Dendritic cell treated with granulocyte-macrophage colony-stimulating factor and Interleukin-4, amounts not matched to agents 40 ng/mL and 50 ng/mL, for 4 days (primary cell): Measurements from ENCODE around the gene DNMT3L.

Experiments
- H3K27ac Mint-ChIP-seq: one replicate; pipeline ENCODE4 v1.8.0; 2022; ENCODE audit warnings: mild to moderate bottlenecking, mixed read lengths
- H3K27me3 Mint-ChIP-seq: one replicate; pipeline ENCODE4 v1.8.0; 2022; ENCODE audit warnings: mild to moderate bottlenecking, mixed read lengths
- H3K36me3 Mint-ChIP-seq: one replicate; pipeline ENCODE4 v1.8.0; 2022; ENCODE audit warnings: low read depth, mixed read lengths
- H3K4me1 Mint-ChIP-seq: one replicate; pipeline ENCODE4 v1.8.0; 2022; ENCODE audit warnings: low read depth, mixed read lengths
- H3K4me3 Mint-ChIP-seq: one replicate; pipeline ENCODE4 v1.8.0; 2022; ENCODE audit warnings: mild to moderate bottlenecking, moderate library complexity, mixed read lengths
- H3K9me3 Mint-ChIP-seq: one replicate; pipeline ENCODE4 v1.8.0; 2022; ENCODE audit warnings: mixed read lengths
- intact Hi-C: fragments of 100-400 bp; cut with micrococcal nuclease; formaldehyde crosslinking; loops from one replicate; pipeline ENCODE4 v1.15.0; 2022

DNMT3L gene

GRCh38 chr21:44299085-44299457 is 37.4 kb upstream of the DNMT3L start:
- Mint-ChIP-seq H3K9me3 (no peaks in the 10 kb centered on the region), H3K4me3 (peak overlapping the region; percentile 73), H3K4me1 (peaks cover 72% of the 10 kb centered on the region), H3K27ac (peak overlapping the region; percentile 85), H3K36me3 (peaks cover 36% of the 10 kb centered on the region), H3K27me3 (peaks cover 8% of the 10 kb centered on the region)
- intact Hi-C loops: no loop called here

DNA sequence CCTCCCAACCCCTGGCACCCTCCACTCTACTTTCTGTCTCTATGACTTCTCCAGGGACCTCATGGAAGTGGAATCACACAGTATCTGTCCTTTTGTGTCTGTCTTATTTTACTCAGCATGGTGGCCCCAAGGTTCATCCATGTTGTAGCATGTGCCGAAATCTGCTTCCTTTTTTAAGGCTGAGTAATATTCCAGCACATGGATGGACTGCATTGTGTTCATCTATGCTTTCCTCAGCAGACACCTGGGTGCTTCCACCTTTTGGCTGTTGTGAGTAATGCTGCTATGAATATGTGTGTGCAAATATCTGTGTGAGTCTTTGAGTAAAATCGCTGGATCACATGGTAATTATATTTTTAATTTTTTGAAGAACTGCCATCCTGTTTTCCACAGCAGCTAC is 36.6 kb upstream of the DNMT3L start:
- Mint-ChIP-seq H3K27me3 (peaks cover 8% of the 10 kb centered on the region), H3K4me1 (peaks cover 64% of the 10 kb centered on the region), H3K36me3 (peaks cover 28% of the 10 kb centered on the region), H3K9me3 (no peaks in the 10 kb centered on the region), H3K4me3 (no peak overlapping the region), H3K27ac (peak overlapping the region; percentile 80)
- intact Hi-C loops: no loop called here

GRCh38 chr21:44297525-44298290 is 36.0 kb upstream of the DNMT3L start:
- H3K27ac Mint-ChIP-seq: peak overlapping the region; percentile 80
- H3K27me3 Mint-ChIP-seq: peaks cover 10% of the 10 kb centered on the region
- intact Hi-C loops: no loop called here

GRCh38 chr21:44296916-44297315 is 35.2 kb upstream of the DNMT3L start:
- peaks cover 14% of the 10 kb centered on the region for H3K27me3 Mint-ChIP-seq
- peaks cover 14% of the 10 kb centered on the region for H3K36me3 Mint-ChIP-seq
- intact Hi-C loops: no loop called here
- H3K4me1 Mint-ChIP-seq: peaks cover 58% of the 10 kb centered on the region
- no peak overlapping the region for H3K27ac Mint-ChIP-seq
- no peaks in the 10 kb centered on the region for H3K9me3 Mint-ChIP-seq
- H3K4me3 Mint-ChIP-seq: no peak overlapping the region

More at GRCh38 chr21:44297525-44298290, 36.0 kb upstream of the DNMT3L start:
- Mint-ChIP-seq H3K4me1 (peaks cover 61% of the 10 kb centered on the region), H3K4me3 (peak overlapping the region; percentile 4), H3K36me3 (peaks cover 22% of the 10 kb centered on the region), H3K9me3 (no peaks in the 10 kb centered on the region)

- H3K36me3 Mint-ChIP-seq: peaks cover 6% of the 10 kb centered on the region
- no peak overlapping the region for H3K27ac Mint-ChIP-seq
- no peaks in the 10 kb centered on the region for H3K9me3 Mint-ChIP-seq
- intact Hi-C loops: no loop called here
- peaks cover 19% of the 10 kb centered on the region for H3K27me3 Mint-ChIP-seq
- H3K4me3 Mint-ChIP-seq: no peak overlapping the region
- H3K4me1 Mint-ChIP-seq: peaks cover 50% of the 10 kb centered on the region
Observed at GRCh38 chr21:44296103-44296519, 34.4 kb upstream of the DNMT3L start.

DNA sequence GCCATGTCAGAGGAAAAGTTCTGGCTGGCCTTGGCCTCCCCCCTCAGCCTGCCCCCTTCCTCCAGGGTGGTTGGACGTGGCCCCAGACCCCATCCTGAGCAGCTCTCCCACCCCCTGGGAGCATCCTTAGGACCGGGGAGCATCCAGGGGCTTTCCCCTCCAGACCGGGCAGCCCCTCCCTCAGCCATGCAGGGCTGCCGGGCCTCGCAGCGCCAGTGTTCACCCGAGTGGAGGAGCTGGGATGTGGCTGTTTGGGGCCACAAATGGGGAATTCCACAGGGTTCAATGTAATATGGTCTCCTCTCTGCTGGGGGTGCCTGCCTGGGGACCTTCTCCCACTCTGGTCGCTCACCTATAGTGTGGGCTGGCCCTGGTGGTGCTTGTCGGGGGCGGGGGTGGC is 33.9 kb upstream of the DNMT3L start:
- H3K27ac Mint-ChIP-seq: peak overlapping the region; percentile 64
- intact Hi-C loops: no loop called here
- peaks cover 23% of the 10 kb centered on the region for H3K27me3 Mint-ChIP-seq
- peaks cover 45% of the 10 kb centered on the region for H3K4me1 Mint-ChIP-seq
- peaks cover 1% of the 10 kb centered on the region for H3K36me3 Mint-ChIP-seq
- no peak overlapping the region for H3K4me3 Mint-ChIP-seq
- no peaks in the 10 kb centered on the region for H3K9me3 Mint-ChIP-seq

DNA sequence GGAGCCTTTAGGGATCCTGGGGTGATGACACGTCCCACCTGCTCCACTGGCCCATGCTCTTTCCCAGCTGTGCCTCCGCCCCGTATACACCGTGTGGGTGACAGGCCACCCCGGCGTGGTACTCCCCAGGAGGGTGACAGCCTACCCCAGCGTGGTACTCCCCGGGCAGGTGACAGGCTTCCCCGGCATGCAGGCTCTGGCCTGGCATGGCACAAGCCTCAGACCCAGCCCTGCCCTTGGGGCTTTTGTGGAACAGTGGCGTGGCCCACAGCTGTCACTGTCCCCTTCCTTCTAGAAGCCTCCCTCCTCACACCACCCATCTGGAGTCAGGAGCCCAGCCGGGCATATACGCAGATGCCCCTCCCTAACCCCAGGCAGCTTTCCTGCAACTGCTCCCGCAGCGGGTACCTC is 33.5 kb upstream of the DNMT3L start:
- Mint-ChIP-seq H3K36me3 (no peaks in the 10 kb centered on the region), H3K4me1 (peaks cover 44% of the 10 kb centered on the region), H3K27me3 (peaks cover 27% of the 10 kb centered on the region), H3K27ac (peak overlapping the region; percentile 64), H3K9me3 (no peaks in the 10 kb centered on the region), H3K4me3 (no peak overlapping the region)
- intact Hi-C loops: no loop called here

- peaks cover 44% of the 10 kb centered on the region for H3K4me1 Mint-ChIP-seq
- peaks cover 27% of the 10 kb centered on the region for H3K27me3 Mint-ChIP-seq
- H3K27ac Mint-ChIP-seq: peak overlapping the region; percentile 64
- H3K9me3 Mint-ChIP-seq: no peaks in the 10 kb centered on the region
- H3K4me3 Mint-ChIP-seq: no peak overlapping the region
- intact Hi-C loops: no loop called here
- no peaks in the 10 kb centered on the region for H3K36me3 Mint-ChIP-seq
Observed at GRCh38 chr21:44294391-44295162, 32.9 kb upstream of the DNMT3L start.

GRCh38 chr21:44293551-44294231 is 32.0 kb upstream of the DNMT3L start:
- Mint-ChIP-seq H3K9me3 (no peaks in the 10 kb centered on the region), H3K27ac (no peak overlapping the region), H3K4me1 (peaks cover 37% of the 10 kb centered on the region), H3K4me3 (no peak overlapping the region), H3K27me3 (peaks cover 36% of the 10 kb centered on the region), H3K36me3 (no peaks in the 10 kb centered on the region)
- intact Hi-C loops: no loop called here

- no peaks in the 10 kb centered on the region for H3K36me3 Mint-ChIP-seq
Observed at GRCh38 chr21:44292812-44293195, 31.1 kb upstream of the DNMT3L start.

DNA sequence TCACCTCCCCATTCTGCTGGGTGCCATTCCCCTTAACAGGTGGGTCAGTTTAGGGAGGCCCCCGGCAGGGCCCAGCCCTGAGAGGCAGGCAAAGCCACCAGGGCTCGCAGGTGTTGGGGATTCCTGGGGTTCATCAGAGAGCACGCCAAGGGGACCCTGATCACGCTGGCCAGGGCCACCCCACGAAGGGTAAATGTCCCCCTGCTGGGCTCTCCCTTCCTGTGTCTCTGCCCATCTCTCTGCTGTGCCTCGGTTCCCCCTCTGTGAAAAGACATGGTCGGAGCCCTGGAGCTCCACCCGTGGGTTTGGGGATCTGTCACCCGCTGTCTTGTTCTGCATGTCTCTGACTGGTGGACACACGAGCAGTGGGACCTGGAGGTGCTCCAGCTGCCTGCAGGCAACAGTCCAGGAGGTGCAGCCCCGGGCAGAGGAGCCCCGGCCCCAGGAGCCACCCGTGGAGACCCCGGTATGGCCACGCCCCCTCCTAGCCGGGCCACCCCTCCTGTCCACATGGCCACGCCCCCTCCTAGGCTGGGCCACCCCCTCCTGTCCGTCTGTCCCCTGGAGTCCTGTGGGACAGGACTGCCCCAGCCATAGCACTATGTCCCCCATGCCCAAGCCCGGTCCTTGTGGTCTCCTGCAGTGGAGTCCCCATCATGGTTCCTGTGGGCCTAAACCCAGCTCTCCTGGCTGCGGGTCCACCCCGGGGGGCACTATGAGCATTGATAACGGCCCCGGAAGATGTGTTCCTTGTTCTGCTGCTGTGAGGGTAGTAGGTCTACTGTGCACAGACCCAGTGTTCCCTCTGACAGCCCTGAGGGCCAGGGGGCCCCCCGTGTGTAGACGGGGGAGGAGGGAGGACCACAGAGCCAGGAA is 30.5 kb upstream of the DNMT3L start:
- Mint-ChIP-seq H3K4me3 (no peak overlapping the region), H3K27me3 (peaks cover 44% of the 10 kb centered on the region), H3K36me3 (no peaks in the 10 kb centered on the region), H3K27ac (no peak overlapping the region), H3K9me3 (no peaks in the 10 kb centered on the region), H3K4me1 (peaks cover 32% of the 10 kb centered on the region)
- intact Hi-C loops: no loop called here

More at GRCh38 chr21:44292812-44293195, 31.1 kb upstream of the DNMT3L start:
- intact Hi-C loops: no loop called here
- peaks cover 32% of the 10 kb centered on the region for H3K4me1 Mint-ChIP-seq
- no peak overlapping the region for H3K4me3 Mint-ChIP-seq
- no peak overlapping the region for H3K27ac Mint-ChIP-seq
- peaks cover 42% of the 10 kb centered on the region for H3K27me3 Mint-ChIP-seq
- H3K9me3 Mint-ChIP-seq: no peaks in the 10 kb centered on the region

DNA sequence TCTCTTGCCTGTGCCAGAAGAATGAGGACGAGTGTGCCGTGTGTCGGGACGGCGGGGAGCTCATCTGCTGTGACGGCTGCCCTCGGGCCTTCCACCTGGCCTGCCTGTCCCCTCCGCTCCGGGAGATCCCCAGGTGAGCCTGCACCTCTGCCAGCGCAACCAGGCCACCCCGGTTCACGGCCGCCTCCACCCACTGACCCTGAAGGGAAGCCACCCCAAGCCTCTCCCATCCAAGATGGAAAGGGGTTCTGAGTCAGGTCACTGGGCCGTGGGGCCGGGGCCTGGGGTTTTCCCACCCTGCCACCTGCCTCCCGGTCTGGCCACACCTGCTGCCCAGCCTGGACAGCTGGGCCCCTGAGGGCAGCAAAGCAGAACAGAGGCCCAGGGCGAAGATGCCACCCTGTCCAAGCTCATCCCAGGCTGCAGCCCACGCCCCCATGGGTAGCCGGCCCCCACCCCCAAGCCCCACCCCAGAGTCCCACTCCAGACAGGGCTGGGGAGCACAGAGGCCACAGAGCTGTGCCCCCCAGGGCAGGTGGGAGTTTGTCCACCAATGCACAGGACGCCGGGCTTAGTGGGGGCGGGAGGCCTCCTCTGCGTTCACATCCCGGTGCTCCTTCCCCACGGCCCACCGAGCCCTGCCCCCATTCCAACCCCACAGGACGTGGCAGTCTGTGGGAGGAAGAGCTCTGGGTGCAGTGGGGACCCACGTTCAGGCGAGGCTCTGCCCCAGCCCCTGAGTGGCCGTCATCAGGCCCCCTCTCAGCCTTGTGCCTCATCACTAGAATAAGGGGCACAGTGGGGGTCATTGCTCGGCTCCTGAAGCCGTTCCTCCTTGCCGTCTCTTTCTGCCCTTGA is 29.6 kb upstream of the DNMT3L start:
- H3K4me1 Mint-ChIP-seq: peaks cover 34% of the 10 kb centered on the region
- peaks cover 53% of the 10 kb centered on the region for H3K27me3 Mint-ChIP-seq
- H3K27ac Mint-ChIP-seq: no peak overlapping the region
- H3K36me3 Mint-ChIP-seq: no peaks in the 10 kb centered on the region
- intact Hi-C loops: no loop called here
- H3K4me3 Mint-ChIP-seq: no peak overlapping the region
- no peaks in the 10 kb centered on the region for H3K9me3 Mint-ChIP-seq
